Measurements from ENCODE around the gene RASSF4.

DNA sequence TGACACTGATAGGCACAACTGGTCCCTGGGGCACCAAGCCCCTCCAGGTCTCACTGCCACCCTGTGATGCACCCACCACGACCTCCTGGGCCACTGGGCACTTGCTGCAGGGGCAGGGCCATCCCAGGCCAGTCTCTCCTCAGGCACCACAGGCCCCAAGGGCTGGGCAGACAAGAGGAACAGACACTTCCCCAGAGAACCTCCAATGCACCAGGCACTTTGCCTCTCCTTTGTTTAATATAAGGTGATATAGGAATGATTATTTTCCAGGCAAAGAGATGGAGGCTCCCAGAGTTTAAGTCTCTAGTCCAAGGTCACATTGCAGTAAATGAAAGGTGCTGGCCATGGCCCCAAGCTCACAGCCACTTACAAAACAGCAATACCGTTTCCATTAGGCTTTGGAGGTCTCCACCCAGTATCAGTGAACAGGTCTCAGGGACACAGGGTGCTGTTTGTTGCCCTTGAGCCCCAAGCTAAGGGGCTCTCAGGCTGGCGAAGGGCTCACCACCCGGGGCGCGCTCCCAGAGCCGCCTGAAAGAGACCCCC lies 14.6 kb downstream of the RASSF4 start:
- TF ChIP-seq EZH2 (IDR thresholded peaks at IDR 0.05; ENCODE audit: insufficient read depth, poor library complexity, severe bottlenecking) = no peak
- TF ChIP-seq EZH2phosphoT487 (IDR thresholded peaks at IDR 0.05; ENCODE audit: insufficient read depth, low read depth) = no peak
